Neuron (in vitro differentiated cells): Measurements from ENCODE around the gene CGB3.
"Not testable (repeated sequence)": the region's sequence is repeated elsewhere in the genome, so short reads cannot be mapped to it uniquely, and the experiment has no call there.

Experiments
- H2AFZ ChIP-seq: one replicate; pipeline ENCODE4 v1.6.1; 2013; ENCODE audit warnings: low read depth, mild to moderate bottlenecking, inconsistent platforms, low read length, moderate library complexity
- H3K27me3 ChIP-seq: one replicate; pipeline ENCODE4 v1.6.1; 2013; ENCODE audit warnings: low read length; ENCODE audit not compliant: insufficient read depth
- H3K36me3 ChIP-seq: one replicate; pipeline ENCODE4 v1.6.1; 2013; ENCODE audit warnings: low read length; ENCODE audit not compliant: insufficient read depth
- H3K4me1 ChIP-seq: one replicate; pipeline ENCODE4 v1.6.1; 2013; ENCODE audit warnings: low read length; ENCODE audit not compliant: insufficient read depth
- H3K4me3 ChIP-seq: 2 replicates; pipeline ENCODE4 v1.5.1; 2013; ENCODE audit warnings: mild to moderate bottlenecking, low read length, moderate library complexity
- H3K9me3 ChIP-seq: one replicate; pipeline ENCODE4 v1.6.1; 2013; ENCODE audit warnings: low read length

The CGB3 gene

DNA sequence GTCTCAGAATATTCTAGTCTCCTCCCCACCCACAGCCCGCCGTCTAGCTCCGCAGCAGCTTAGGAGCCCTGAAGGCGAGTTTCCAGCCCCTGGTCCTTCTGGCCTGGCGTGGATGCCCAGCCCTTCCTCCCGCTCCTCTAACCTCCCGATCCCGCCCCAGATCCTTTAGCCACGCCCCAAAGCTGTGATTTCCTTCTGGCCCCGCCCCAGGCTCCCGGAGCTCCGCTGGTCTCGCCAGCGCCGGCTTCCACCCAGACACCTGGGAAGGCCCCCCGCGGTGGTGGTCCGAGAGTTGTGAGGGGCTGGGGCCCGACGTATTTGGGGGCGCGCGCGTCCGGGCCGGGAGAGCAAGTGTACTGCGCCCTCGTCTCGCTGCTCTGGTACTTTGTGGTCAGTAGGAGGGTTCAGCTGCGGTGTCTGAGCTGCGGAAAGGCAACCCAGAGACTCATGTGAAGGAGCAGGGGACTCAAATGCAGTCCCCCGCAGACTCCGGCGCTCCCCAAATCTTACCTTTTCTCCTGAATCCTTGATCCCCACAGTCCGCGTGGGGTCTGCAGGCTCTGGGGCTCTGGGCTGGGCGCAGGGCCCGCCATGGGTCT, 33.6 kb upstream of the CGB3 start, which contains the start of gene CGB7:
Gene CGB7 (minus strand): TSS at position 114 of the 599 bp plus-strand sequence. CDS start 2,374 bp downstream, outside the sequence.
- peaks cover 3% of the 10 kb centered on the region for H3K9me3 ChIP-seq
- peaks cover 55% of the 10 kb centered on the region for H3K27me3 ChIP-seq
- peak within 1 kb of the TSS; percentile 63 for H2AFZ ChIP-seq
- H3K4me3 ChIP-seq: peak within 1 kb of the TSS; percentile 49
- peaks cover 4% of the 10 kb centered on the region for H3K4me1 ChIP-seq
- H3K36me3 ChIP-seq: no peaks in the 10 kb centered on the region

DNA sequence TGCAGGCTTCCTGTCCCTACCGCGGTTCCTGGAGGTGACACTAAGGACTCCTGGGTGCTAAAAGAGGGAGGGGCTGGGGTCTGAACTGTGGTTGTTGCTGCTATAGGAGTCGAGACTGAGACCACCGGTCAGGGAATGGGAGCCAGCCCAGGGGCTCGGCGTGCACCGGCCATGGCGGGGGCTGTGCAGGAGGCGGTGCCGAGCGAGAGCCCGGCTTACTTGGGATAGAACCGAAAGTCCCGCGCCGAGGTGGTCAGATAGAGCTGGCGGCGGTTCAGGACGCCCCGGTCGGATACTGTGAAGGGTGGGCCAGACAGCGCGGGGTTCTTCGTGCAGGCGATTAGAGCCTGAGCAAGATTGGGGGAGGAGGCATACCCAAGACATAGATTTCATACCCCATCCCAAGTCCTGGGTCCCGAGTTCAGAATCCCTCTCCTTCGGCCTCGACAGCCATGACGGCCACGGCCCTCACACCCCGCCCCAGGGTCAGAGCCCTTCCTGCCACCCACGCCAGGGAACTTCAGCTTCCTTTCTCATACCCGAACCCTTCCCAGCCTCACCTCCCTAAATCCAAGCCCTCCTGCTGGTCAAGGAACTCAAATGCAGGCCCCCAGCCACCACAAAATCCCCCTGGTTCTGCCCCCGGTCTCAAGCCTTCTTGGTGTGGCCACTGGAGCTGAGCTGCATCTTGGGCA, 32.9 kb upstream of the CGB3 start:
- peaks cover 54% of the 10 kb centered on the region for H3K27me3 ChIP-seq
- not testable (repeated sequence) for H3K36me3 ChIP-seq, H3K9me3 ChIP-seq, H3K4me1 ChIP-seq
- peak overlapping the region; percentile 49 for H3K4me3 ChIP-seq
- H2AFZ ChIP-seq: peak overlapping the region; percentile 63

DNA sequence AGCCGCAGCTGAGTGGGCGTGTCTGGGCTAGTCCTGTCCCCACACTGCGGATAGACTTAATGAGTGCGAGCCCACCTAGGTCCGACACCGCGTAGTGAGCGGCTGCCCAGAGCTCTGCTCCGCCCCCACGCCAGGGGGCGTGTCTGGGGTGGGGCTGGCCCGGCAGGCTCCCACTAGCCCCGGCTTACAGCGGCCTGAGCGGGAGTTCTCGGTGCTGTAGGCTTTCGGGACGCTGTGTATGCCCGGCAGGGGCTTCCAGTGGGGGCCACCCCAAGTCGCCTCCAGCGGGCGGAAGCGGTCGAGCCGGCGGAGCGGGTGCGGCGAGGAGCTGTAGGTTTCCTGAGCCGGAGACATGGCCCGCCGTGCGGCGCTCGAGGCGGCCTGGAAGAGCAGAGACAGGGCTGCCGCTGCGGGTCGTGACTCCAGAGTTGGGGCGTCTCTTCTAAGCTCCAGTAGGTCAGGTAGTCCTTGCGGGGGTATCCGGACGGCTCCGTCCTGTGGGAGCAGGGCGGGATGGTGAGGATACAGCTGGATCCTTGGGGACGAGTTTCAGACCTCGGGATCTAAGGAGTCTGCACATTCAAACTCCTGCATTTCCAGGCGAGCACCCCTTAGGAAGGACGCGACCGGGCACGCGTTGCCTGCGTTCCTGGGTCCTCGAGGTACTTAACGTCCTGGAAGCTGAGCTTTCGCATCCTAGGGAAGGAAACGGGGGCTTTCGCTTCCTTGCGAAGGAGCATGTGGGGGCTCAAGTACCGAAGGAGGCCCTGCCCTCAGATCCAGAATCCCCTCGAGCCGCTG, 32.2 kb upstream of the CGB3 start:
- peaks cover 4% of the 10 kb centered on the region for H3K4me1 ChIP-seq
- H2AFZ ChIP-seq: peak overlapping the region; percentile 63
- peaks cover 47% of the 10 kb centered on the region for H3K27me3 ChIP-seq
- no peaks in the 10 kb centered on the region for H3K36me3 ChIP-seq
- H3K4me3 ChIP-seq: peak overlapping the region; percentile 49
- H3K9me3 ChIP-seq: peaks cover 3% of the 10 kb centered on the region

DNA sequence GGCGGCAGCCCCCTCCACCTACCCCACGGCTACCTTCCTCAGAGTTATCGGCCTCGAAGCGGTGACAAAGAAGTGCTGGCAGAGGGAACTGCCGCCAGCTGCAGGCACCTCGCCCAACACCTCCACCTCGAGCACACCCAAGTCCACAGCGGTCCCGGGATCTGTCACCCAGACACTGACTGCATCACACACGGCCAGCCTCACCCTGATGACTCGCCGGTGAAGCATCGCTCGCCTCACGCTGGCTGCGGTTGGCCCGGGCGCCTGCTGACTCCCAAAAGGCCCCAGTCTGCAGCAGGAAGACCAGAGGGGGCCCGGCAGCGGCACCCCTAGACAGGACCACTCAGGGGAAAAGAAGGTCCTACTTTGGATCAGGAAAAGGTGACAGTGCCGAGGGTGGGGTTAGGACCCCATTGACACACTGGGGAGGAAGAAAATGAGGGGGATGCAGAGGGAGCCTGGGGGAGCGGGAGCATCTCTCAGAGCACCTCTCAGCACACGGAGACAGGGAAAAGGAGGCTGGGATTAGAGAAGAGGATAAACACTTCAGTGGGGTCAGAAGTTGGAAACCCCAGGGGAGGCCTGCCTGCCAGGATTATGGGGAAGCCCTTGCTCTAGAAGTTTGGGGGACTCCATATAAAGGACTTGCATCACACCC, 26.4 kb upstream of the CGB3 start:
- H3K4me3 ChIP-seq, H3K9me3 ChIP-seq, H2AFZ ChIP-seq, H3K4me1 ChIP-seq, H3K36me3 ChIP-seq, H3K27me3 ChIP-seq: not testable (repeated sequence)

DNA sequence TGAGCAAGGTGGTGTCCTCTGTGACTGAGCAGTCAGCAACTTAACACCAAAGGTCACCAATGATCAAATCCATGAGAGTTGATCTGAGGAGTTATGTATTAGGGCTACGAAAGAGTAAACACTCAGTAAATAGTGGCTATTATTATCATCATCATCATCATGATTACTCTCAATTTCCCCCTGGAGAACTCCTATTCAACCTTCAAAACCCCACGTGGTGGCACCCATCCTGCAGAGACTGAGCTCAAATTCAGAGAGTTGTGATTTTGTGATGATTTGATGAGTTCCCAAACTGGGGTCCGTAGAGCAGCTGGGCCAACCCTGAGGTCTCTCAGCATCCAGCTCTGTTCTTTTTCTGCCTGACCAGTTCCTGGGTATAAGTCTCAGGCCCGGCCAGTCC, 25.7 kb upstream of the CGB3 start:
- not testable (repeated sequence) for H2AFZ ChIP-seq, H3K4me1 ChIP-seq, H3K4me3 ChIP-seq, H3K36me3 ChIP-seq, H3K27me3 ChIP-seq, H3K9me3 ChIP-seq

DNA sequence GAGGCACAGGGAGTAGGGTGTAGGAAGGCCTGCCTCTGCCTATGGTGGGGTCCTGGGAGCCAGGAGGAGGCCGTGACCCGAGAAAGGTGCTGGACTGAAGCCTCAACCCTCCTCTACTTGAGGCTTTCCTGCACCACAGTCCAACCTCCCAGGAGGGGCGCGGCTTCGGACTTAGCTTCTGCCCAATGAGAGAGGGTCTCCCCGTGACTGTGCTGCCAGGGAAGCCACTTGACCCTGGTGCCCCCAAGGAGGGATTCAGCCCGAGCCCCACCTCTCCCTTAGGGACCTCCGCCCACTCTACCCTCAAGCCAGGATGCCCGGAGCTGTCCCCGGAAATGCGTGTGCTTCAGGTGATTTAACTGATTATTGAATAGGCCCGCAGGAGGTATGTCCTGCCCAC, 24.9 kb upstream of the CGB3 start, which contains the start of gene CGB8:
Gene CGB8 (minus strand): TSS at position 101 of the 400 bp plus-strand sequence. CDS start 372 bp downstream, outside the sequence.
- not testable (repeated sequence) for H3K27me3 ChIP-seq, H3K4me3 ChIP-seq, H2AFZ ChIP-seq, H3K36me3 ChIP-seq, H3K9me3 ChIP-seq, H3K4me1 ChIP-seq

DNA sequence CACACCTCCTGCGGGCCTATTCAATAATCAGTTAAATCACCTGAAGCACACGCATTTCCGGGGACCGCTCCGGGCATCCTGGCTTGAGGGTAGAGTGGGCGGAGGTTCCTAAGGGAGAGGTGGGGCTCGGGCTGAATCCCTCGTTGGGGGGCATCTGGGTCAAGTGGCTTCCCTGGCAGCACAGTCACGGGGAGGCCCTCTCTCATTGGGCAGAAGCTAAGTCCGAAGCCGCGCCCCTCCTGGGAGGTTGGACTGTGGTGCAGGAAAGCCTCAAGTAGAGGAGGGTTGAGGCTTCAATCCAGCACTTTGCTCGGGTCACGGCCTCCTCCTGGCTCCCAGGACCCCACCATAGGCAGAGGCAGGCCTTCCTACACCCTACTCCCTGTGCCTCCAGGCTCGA, 19.4 kb upstream of the CGB3 start, which contains the start of gene CGB5:
Gene CGB5 (plus strand): TSS at position 301 of the 400 bp plus-strand sequence. CDS start 362 bp downstream, outside the sequence.
- H3K27me3 ChIP-seq, H3K4me3 ChIP-seq, H2AFZ ChIP-seq, H3K9me3 ChIP-seq, H3K4me1 ChIP-seq, H3K36me3 ChIP-seq: not testable (repeated sequence)

DNA sequence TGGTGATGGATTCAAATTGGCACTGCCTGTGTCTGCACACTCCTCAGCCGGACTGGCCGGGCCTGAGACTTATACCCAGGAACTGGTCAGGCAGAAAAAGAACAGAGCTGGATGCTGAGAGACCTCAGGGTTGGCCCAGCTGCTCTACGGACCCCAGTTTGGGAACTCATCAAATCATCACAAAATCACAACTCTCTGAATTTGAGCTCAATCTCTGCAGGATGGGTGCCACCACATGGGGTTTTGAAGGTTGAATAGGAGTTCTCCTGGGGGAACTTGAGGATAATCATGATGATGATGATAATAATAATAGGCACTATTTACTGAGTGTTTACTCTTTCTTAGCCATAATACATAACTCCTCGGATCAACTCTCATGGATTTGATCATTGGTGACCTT, 18.5 kb upstream of the CGB3 start:
- not testable (repeated sequence) for H3K4me3 ChIP-seq, H3K27me3 ChIP-seq, H3K36me3 ChIP-seq, H3K4me1 ChIP-seq, H2AFZ ChIP-seq, H3K9me3 ChIP-seq

DNA sequence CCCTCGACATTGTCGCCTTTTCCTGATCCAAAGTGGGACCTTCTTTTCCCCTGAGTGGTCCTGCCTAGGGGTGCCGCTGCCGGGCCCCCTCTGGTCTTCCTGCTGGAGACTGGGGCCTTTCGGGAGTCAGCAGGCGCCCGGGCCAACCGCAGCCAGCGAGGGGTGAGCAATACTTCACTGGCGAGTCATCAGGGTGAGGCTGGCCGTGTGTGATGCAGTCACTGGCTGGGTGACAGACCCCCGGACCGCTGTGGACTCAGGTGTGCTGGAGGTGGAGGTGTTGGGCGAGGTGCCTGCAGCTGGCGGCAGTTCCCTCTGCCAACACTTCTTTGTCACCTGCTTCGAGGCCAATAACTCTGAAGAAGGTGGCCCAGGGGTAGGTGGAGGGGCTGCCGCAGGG, 18.0 kb upstream of the CGB3 start:
- Histone ChIP-seq H3K9me3 (no peaks in the 10 kb centered on the region), H3K4me1 (no peaks in the 10 kb centered on the region), H3K36me3 (no peaks in the 10 kb centered on the region), H3K27me3 (no peaks in the 10 kb centered on the region), H3K4me3 (no peak overlapping the region), H2AFZ (no peak overlapping the region)

DNA sequence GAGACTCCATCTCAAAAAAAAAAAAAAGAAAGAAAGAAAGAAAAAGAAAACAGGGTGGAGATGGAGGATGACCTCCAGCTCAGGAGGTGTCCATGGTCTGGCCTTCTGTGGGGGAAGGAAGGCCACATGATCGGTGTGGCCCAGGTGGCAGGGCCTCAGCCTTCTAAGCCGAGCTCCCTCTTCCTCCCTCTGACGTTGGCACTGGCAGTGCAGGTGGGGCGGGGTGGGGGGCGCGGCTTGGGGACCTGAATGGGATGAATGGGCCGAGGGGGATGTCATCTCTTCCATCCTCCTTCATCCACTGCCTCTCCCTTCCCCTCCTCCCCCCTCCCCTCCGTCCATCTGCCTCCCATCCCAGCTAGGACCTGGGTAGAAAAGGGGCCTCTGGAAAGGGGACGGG, 15.6 kb upstream of the CGB3 start:
- H3K36me3 ChIP-seq, H3K9me3 ChIP-seq, H2AFZ ChIP-seq, H3K27me3 ChIP-seq, H3K4me1 ChIP-seq, H3K4me3 ChIP-seq: not testable (repeated sequence)

DNA sequence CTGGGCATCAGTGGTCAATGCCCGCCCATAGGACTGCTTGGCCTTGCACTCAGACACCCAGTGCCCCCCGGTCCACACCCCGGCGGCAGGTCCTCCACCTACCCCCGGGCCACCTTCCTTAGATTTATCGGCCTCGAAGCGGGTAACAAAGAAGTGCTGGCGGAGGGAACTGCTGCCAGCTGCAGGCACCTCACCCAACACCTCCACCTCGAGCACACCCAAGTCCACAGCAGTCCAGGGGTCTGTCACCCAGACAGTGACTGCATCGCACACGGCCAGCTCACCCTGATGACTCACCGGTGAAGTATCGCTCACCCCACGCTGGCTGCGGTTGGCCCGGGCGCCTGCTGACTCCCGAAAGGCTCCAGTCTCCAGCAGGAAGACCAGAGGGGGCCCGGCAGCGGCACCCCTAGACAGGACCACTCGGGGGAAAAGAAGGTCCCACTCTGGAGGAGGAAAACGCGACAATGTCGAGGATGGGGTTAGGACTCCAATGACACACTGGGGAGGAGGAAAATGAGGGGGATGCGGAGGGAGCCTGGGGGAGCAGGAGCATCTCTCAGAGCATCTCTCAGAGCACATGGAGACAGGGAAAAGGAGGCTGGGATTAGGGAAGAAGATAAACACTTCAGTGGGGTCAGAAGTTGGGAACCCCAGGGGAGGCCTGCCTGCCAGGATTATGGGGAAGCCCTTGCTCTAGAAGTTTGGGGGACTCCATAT, 14.6 kb upstream of the CGB3 start:
- not testable (repeated sequence) for H3K4me1 ChIP-seq, H3K9me3 ChIP-seq, H3K36me3 ChIP-seq, H3K27me3 ChIP-seq, H2AFZ ChIP-seq, H3K4me3 ChIP-seq

DNA sequence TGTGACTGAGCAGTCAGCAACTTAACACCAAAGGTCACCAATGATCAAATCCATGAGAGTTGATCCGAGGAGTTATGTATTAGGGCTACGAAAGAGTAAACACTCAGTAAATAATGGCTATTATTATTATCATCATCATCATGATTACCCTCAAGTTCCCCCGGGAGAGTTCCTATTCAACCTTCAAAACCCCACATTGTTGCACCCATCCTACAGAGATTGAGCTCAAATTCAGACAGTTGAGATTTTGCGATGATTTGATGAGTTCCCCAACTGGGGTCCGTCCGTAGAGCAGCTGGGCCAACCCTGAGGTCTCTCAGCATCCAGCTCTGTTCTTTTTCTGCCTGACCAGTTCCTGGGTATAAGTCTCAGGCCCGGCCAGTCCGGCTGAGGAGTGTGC, 14.0 kb upstream of the CGB3 start:
- H3K4me3 ChIP-seq, H3K4me1 ChIP-seq, H2AFZ ChIP-seq, H3K36me3 ChIP-seq, H3K9me3 ChIP-seq, H3K27me3 ChIP-seq: not testable (repeated sequence)
